Stimulated activated CD8-positive, alpha-beta memory T cell treated with anti-CD3 and anti-CD28 coated beads, Interleukin-4, amount 100 ng/mL, for 1 hour (primary cell): ENCODE data around the gene C8B.

ENCODE experiments used
- DNase-seq, 2 donors: peaks; one replicate each; pipeline ENCODE4 v3.0.0-alpha.2; 2020; ENCODE audit warnings: low read depth in 2 of 2, low spot score in 1 of 2

The C8B gene

DNA sequence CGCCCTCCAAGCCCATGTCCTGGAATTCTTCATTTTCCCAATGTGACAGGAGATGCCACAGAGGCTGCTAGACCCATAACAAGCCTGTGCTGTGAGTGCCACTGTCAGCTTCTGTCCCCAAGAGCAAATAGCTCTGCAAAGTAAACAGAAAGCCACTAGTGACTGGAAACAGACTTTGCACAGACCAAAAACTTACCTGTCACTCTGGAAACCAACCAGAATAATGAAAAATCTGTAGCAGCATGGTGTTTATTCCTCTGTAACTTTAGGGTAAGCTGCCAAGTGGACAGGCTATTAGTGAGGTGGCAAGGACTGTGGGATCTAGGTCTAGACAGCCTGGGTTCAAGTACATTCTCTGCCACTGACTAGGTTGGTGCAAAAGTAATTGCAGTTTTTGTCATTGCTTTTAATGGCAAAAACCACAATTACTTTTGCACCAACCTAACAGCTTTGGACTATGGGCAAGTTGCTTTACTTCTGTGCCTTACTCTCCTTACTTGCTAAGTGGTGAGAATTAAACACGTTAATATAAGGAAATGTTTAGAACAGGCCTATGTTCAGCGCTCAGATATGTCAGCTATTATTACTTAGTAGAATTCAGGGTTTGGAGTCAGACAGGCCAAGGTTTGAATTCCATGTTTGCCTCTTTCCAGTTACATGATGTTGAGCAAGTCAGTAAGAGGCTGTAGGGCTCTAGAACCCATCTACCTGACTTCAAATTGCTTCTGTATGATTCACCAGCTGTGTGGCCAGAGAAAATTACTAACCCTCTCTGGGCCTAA is at the start of gene C8B:
C8B (minus strand) TSS at position 100 of the 782 bp plus-strand sequence; CDS start at position 33, 67 bp downstream.
- DNase-seq: no peak

GRCh38 chr1:57015071-57015470 is 49.3 kb upstream of the C8B start:
- DNase-seq: no peak

DNA sequence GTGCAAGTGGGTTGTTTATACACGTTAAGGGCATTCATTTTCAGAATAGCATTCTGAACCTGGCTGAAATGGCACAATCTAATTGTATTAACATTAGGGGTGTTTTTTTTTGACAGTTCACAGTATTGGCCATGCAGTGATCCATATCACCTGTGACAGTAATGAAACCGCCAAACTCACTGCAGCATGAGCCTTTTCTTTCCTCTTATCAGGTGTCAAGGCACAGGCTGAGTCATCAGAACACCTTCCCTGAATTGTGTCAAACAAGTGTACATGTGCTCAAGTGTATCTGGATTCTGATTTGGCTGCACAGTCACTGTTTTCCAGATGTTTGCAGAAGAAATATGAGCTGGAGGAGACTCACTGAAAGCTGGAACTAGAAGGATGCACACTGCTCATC is 47.7 kb upstream of the C8B start:
- DNase-seq: no peak

DNA sequence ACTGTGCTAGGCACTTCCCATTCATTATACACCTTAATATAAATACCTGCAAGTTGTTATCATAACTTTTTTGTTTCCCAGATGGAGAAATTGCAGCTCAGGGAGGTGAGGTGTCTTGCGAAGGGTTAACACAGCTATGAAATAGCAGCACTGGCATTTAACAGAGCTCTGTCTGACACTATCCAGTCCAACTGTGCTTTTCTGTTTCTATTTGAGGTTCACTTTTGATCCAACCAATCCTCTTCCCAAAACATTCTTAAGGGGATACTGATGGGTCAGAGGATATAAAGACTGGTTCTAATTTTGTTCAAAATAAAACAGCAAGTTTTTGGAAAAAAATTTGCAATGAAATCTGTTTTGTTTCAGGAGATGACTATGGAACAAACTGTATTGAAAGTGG is 46.5 kb upstream of the C8B start:
- DNase-seq: no peak

- DNase-seq: no peak
These were observed 44.7 kb upstream of the C8B start for GRCh38 chr1:57010511-57010910.

GRCh38 chr1:57007948-57008347 is 42.1 kb upstream of the C8B start:
- no peak for DNase-seq

- no peak for DNase-seq
These were observed 41.7 kb upstream of the C8B start for GRCh38 chr1:57007472-57007871.

DNA sequence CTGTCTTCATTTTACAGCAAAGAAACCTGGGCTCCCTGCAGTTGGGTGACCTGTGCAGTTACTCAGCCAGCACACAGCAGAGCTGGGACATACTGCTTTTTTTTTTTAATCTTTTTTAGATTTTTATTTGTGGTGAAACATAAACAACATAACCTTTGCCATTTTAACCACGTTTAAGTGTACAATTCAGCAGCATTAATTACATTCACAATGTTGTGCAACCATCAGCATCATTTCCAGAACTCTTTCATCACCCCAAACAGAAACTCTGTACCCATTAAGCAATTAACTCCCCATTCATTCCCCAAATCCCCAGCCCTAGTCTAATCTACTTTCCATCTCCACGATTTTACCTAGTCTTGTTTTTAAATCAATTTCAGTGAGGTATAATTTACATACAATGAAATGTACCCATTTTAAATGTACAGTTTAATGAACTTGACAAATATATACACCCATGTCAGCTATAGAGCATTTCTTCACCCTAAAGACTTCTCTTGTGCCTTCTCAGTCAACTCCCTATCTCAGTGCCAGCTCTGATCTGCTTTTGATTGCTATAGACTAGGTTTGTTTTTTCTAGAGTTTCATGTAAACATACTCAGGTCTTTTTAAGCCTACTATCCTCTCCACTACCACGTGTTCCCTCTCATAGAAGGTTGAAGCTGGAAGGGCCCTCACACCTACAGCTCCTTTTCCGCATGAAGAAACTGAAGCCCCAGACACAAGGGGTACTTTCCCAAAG is 37.8 kb upstream of the C8B start:
- no peak for DNase-seq

DNA sequence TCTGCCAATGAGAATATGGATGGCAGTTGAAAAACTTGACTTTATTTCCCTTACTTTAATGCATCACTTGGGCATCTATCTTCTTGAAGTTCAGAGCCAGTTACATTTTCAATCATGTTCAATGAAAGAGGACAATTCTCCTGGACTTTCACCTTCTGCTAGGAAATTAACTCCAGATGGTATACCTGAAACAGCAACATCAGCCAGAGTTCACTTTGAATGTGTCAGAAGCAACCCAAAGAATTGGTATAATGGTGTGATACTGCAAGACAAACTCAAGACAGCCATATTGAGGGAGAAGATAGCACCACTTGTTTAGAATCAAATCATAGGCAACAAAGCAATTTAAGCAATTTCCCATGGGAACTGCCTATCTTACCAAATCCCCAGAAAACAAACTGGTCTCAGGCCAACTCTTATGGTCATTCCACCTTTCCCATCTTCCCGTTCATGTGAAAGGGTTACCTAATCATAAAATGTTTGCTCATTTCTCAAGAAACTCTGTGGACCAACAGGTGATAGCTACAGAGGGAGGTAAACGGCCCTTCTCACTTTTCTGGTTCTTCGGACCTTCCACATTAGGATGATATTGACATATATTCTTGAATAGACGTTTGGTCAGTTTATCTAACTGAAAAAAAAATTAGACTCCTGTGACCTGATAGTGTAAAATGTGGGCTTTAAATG is 29.7 kb upstream of the C8B start:
- no peak for DNase-seq

GRCh38 chr1:56993475-56993874 is 27.7 kb upstream of the C8B start:
- DNase-seq: no peak

- no peak for DNase-seq
These were observed 26.7 kb upstream of the C8B start for GRCh38 chr1:56992318-56993125.

DNA sequence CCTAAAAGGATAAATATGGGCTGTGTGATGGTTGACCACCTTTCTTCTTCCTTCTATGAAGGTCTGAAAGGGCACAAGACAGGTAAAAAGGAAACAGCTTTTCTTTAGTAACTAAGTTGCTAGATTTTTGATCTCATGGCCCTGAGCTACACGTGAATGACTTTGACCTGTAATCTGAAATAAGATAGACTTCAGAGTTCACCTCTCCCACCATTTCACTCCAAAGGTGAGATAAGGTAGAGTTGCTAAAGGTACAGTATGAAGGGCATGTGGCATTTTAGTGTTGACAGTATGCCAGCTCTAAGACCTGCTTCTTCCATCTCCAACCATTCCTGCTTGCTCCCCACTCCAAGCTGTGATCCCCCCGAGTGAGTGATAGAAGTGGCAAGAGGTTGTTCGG is 25.8 kb upstream of the C8B start:
- no peak for DNase-seq

DNA sequence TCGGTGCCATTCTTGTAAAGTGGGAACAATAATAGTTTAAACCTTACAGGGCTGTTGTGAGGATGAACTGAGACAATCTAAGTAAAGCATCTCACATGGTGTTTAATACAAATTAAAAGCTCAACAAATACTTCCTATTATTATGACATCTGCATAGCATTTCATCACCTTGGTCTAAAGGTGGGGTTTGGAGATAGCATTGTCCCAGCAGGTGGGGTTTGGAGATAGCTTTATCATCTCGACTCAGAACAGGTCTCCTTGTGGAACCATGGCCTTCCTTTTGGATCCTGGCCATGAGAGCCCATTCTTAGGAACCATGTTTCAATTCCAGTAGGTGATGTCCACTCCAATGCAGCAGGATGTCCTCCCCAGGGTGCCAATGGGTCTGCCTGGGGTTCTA is 20.6 kb upstream of the C8B start:
- DNase-seq: no peak

DNA sequence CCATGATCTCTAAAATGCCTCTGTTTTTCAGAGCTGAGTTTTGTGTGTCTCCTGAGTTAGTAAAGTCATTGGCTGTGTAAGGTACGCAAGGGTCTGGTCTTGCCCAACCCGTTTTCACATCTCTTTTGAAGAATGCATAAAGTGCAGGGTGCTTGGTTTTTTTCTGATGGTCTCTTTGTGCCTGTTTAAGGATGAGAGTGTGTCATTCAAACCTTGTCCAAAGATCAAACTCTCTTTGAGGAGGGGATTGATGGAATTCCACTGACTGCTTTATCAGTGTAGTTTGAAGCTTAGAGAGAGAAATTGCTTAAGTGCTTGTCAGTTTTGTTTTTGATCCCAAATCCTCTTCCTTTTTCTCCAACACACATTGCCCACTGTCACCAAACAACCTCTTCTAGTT is 20.0 kb upstream of the C8B start:
- no peak for DNase-seq

- DNase-seq: no peak
These were observed 17.7 kb upstream of the C8B start for GRCh38 chr1:56983484-56983883.

GRCh38 chr1:56979986-56980755 is 14.4 kb upstream of the C8B start:
- DNase-seq: no peak

DNA sequence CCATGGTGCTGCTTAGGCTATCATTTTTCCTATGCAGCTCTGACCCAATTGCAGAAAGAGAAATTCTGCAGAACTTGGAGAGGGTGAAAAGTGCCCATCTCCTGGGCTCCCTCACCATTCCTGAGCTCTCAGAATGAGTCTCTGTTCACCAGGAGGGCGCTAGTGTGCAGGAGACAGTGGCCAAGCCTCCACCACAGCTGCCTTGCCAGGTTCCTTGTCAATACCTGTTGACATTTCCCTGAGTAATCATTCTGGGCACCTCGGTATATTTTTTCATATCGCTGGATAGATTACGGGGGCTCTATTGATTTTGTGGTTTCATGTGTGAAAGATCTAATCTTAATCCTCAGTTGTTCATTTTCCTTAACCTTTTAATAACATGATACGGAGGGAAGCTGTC is 13.0 kb upstream of the C8B start:
- DNase-seq: no peak

DNA sequence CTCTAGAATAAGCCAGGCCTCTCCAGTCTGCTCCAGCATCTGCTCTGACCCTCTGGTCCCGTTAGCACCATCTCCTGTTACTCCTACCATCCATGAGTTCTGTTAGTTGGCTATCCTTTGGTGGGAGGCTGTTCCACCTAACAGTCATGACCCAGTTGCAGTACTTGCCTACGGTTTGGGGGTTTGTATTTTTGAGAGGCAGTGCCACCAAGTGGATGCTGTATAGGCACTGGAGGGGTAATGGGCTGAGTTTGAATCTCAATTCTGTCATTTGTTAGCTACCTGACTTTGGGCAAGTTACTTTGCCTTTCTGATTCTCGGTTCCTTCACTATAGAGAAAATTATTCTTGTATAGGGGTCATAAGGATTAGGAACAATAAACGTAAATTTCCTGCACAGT is 12.1 kb upstream of the C8B start:
- DNase-seq: no peak

- DNase-seq: no peak
These were observed 9.6 kb upstream of the C8B start for GRCh38 chr1:56975446-56975845.

DNA sequence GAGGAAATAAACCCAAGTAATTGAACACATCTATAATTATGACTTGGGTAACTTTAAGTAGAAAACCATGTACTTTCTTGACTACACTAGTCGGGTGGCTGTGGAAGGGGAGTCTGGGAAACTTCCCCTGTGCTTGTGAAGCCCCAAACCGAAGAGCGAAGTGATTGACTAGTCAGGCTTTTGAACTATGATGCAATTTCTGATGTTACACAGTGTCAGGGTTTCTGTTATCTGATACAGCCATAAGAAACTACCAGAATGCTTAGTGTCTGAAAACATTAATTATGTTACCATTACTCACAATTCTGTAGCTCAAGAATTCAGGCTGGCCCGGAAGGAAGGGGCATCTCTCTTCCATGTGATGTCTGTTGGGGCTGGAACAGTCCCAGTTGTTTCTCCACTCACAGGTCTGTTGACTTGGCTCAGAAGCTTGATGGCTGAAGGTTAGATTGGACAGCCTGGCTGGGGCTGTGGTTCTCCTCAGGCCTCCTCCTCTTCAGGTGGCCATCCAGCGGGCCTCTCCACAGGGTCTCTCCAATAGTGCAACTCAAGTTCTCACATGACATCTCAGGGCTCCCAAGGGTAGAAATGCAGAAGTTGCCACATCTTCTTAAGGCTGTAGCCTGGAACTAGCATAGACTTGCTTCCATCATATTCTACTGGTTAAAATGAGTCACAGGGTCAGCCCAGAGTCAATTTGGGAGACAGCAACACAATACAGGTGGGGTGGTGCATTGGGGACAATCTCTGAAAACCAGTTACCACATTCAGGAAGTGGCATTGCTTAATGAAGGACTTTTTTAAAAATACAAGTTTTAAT is 8.3 kb upstream of the C8B start:
- DNase-seq: no peak
